ENCODE results near the gene CIAO3. TPM values are rescaled to one million over a fixed set of nuclear protein-coding genes. Genes with fewer than 3 reads are reported as not detected.

The CIAO3 gene
- total and polyA plus RNA-seq, 7 donors, result 12.3 to 43.0 (median 25.9) TPM

DNA sequence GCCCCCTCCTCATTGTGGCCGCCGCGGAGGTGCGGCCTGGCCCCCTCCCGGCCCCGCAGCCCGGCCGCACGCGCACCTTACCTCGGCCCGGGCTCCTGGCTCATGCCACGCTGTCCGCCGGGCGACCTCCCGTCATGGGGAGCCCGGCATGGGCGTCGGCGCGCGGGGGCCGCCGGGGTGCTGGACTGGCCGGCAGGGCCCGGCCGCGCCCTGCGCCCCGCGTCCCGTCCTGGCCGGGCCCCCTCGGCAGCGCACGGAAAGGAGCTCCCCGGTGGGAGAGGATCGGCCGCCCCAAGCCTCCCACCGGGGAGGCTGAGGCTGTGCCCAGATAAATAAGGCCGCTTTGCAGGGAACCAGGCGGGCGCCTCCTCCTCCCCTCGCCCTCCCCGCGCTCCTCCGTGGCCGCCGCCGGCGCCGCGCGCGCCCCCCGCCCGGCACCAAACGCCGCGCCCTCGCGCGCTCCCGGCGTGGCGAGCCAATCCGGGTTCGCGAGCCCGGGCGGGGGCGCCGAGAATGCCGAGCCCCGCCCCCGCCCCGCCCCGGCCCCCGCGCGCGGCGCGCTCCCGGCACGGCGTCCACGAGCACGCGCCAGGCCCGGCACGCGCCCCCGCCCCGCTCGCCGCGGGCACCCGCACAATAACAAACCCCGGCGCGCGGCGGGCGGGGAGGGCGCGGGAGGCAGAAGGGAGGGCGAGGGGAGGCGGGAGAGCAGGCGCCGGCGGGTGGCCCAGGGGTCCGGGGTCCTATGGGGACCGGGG lies 35.2 kb downstream of the CIAO3 start, which contains the start of gene FBXL16:
FBXL16 (minus strand) TSS at position 371 of the 758 bp plus-strand sequence. CDS start 8,396 bp downstream, outside the sequence.
- peaks cover 0 to 93% (median 59%) of the 10 kb centered on the region in 3 donors for H3K27me3 ChIP-seq (ENCODE audit: insufficient read depth in 3 of 3, low read length in 2 of 3)
- no peaks in the 10 kb centered on the region for H3K9me3 ChIP-seq
- ATAC-seq (no peak), DNase-seq (no peak)
- H3K4me1 ChIP-seq, result no peaks in the 10 kb centered on the region
- H3K4me3 ChIP-seq, result peak within 1 kb of the TSS; percentile 28
- TF ChIP-seq CTCF (IDR thresholded peaks at IDR 0.05), result no peak
- intact Hi-C loops (cut with DNase I), result no loop called here
- no peak within 1 kb of the TSS for H3K27ac ChIP-seq
- no peaks in the 10 kb centered on the region for H3K36me3 ChIP-seq (ENCODE audit: insufficient read depth in 1 of 2, low read depth in 1 of 2)
- WGBS, 3 donors, result 1% methylated on average over 37 to 115 of the region's 115 CpGs

GRCh38 chr16:704552-705380 lies 36.0 kb downstream of the CIAO3 start:
- Histone ChIP-seq H3K36me3 (ENCODE audit: insufficient read depth in 1 of 2, low read depth in 1 of 2) (no peaks in the 10 kb centered on the region), H3K4me1 (no peaks in the 10 kb centered on the region), H3K4me3 (no peak overlapping the region), H3K27me3 (ENCODE audit: insufficient read depth in 3 of 3, low read length in 2 of 3) (peaks cover 0 to 93% (median 59%) of the 10 kb centered on the region in 3 donors), H3K9me3 (no peaks in the 10 kb centered on the region), H3K27ac (no peak overlapping the region)
- no peak for ATAC-seq
- no peak for DNase-seq
- intact Hi-C loops (cut with DNase I), result no loop called here
- WGBS, 3 donors, result 9 to 13% (median 10%) methylated on average over 29 to 50 of the region's 50 CpGs
- TF ChIP-seq CTCF (IDR thresholded peaks at IDR 0.05), result no peak

DNA sequence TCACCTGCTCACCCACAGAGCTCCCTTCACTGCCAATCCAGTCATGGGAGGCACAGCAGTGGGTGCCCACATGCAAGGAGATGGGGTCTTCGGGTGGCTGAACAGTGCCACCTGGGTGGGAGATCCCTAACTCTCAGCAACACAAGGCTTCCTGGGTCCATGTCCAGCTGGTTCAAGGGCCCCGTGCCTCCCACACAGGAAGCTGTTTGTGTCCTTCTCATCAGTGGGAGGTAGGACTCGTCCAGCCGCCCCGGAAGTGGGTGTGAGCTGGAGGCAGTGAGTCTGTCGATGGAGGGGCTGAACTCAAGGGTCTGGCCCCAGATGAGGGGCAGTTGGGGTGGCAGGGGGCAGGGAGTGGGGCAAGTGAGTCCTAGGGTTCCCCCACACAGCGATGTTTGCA lies 36.8 kb downstream of the CIAO3 start:
- ATAC-seq, result no peak
- peaks cover 0 to 95% (median 60%) of the 10 kb centered on the region in 3 donors for H3K27me3 ChIP-seq (ENCODE audit: insufficient read depth in 3 of 3, low read length in 2 of 3)
- H3K4me3 ChIP-seq, result no peak overlapping the region
- WGBS, 3 donors, result 59 to 62% (median 61%) methylated on average over 7 of the region's 7 CpGs
- H3K4me1 ChIP-seq, result no peaks in the 10 kb centered on the region
- no peak for DNase-seq
- no peak overlapping the region for H3K27ac ChIP-seq
- intact Hi-C loops (cut with DNase I), result no loop called here
- H3K9me3 ChIP-seq, result no peaks in the 10 kb centered on the region
- H3K36me3 ChIP-seq (ENCODE audit: insufficient read depth in 1 of 2, low read depth in 1 of 2), result no peaks in the 10 kb centered on the region
- TF ChIP-seq CTCF (IDR thresholded peaks at IDR 0.05), result no peak

DNA sequence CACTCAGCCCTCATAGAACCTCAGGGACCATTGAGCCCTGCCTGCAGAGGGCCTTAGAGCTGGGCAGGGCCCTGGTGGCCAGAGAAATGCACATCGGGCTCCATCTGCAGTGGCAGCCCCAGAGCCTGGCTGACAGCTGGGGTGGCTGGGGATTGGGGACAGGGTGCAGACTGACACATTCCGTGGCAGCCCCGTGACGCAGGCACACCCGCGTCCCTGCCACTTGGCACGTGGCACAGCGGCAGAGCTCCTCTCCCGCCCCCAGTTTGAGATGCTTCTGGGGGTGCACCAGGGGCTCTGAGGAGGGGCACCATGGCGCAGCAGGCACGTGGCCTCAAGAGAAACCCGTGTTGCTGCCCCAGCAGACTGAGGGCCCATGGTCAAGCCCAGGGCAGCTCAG lies 37.4 kb downstream of the CIAO3 start:
- Histone ChIP-seq H3K4me3 (no peak overlapping the region), H3K9me3 (no peaks in the 10 kb centered on the region), H3K4me1 (no peaks in the 10 kb centered on the region), H3K27ac (no peak overlapping the region), H3K27me3 (ENCODE audit: insufficient read depth in 3 of 3, low read length in 2 of 3) (peaks cover 0 to 95% (median 56%) of the 10 kb centered on the region in 3 donors), H3K36me3 (ENCODE audit: insufficient read depth in 1 of 2, low read depth in 1 of 2) (no peaks in the 10 kb centered on the region)
- TF ChIP-seq CTCF (IDR thresholded peaks at IDR 0.05), result no peak
- intact Hi-C loops (cut with DNase I), result no loop called here
- ATAC-seq (no peak), DNase-seq (no peak)
- WGBS, 3 donors, result 69 to 73% (median 70%) methylated on average over 12 of the region's 12 CpGs
